ENCODE data around the gene PRAMEF1.
"Not testable (repeated sequence)": the region's sequence is repeated elsewhere in the genome, so short reads cannot be mapped to it uniquely, and the experiment has no call there.

The PRAMEF1 gene

GRCh38 chr1:12778061-12778460 is 13.1 kb upstream of the PRAMEF1 start:
- FAIRE-seq, result no peak
- TF ChIP-seq TAF1 (IDR thresholded peaks at IDR 0.05; ENCODE audit: borderline replicate concordance, low read depth, low read length), result no peak
- TF ChIP-seq POLR2A (IDR thresholded peaks at IDR 0.05; ENCODE audit: low read depth, low read length), result no peak
- TF ChIP-seq POLR2AphosphoS5 (IDR thresholded peaks at IDR 0.05; ENCODE audit: low read depth, low read length), result no peak
- DNase-seq (ENCODE audit: insufficient read length), result no peak

GRCh38 chr1:12778907-12779306 is 12.3 kb upstream of the PRAMEF1 start:
- TF ChIP-seq TAF1 (IDR thresholded peaks at IDR 0.05; ENCODE audit: borderline replicate concordance, low read depth, low read length) (no peak), POLR2AphosphoS5 (IDR thresholded peaks at IDR 0.05; ENCODE audit: low read depth, low read length) (no peak), POLR2A (IDR thresholded peaks at IDR 0.05; ENCODE audit: low read depth, low read length) (no peak)
- DNase-seq (ENCODE audit: insufficient read length) (no peak), FAIRE-seq (no peak)

GRCh38 chr1:12781488-12781887 is 9.7 kb upstream of the PRAMEF1 start:
- not testable (repeated sequence) for DNase-seq (ENCODE audit: insufficient read length); FAIRE-seq

- DNase-seq (ENCODE audit: insufficient read length); FAIRE-seq: not testable (repeated sequence)
These were observed 7.4 kb upstream of the PRAMEF1 start for GRCh38 chr1:12783783-12784182.

- not testable (repeated sequence) for DNase-seq (ENCODE audit: insufficient read length); FAIRE-seq
These were observed 6.5 kb upstream of the PRAMEF1 start for GRCh38 chr1:12784729-12785128.

- TF ChIP-seq POLR2A (IDR thresholded peaks at IDR 0.05; ENCODE audit: low read depth, low read length) (no peak), TAF1 (IDR thresholded peaks at IDR 0.05; ENCODE audit: borderline replicate concordance, low read depth, low read length) (no peak), POLR2AphosphoS5 (IDR thresholded peaks at IDR 0.05; ENCODE audit: low read depth, low read length) (no peak)
- FAIRE-seq (no peak), DNase-seq (ENCODE audit: insufficient read length) (no peak)
These were observed 7.7 kb downstream of the PRAMEF1 start for GRCh38 chr1:12798911-12799310.

GRCh38 chr1:12799730-12800129 is 8.5 kb downstream of the PRAMEF1 start:
- no peak for FAIRE-seq
- TF ChIP-seq POLR2AphosphoS5 (IDR thresholded peaks at IDR 0.05; ENCODE audit: low read depth, low read length) (no peak), TAF1 (IDR thresholded peaks at IDR 0.05; ENCODE audit: borderline replicate concordance, low read depth, low read length) (no peak), POLR2A (IDR thresholded peaks at IDR 0.05; ENCODE audit: low read depth, low read length) (no peak)
- no peak for DNase-seq (ENCODE audit: insufficient read length)

GRCh38 chr1:12809933-12810332 is 18.7 kb downstream of the PRAMEF1 start:
- DNase-seq (ENCODE audit: insufficient read length) (no peak), FAIRE-seq (no peak)
- no peak for TF ChIP-seq TAF1 (IDR thresholded peaks at IDR 0.05; ENCODE audit: borderline replicate concordance, low read depth, low read length)
- TF ChIP-seq POLR2A (IDR thresholded peaks at IDR 0.05; ENCODE audit: low read depth, low read length), result no peak
- no peak for TF ChIP-seq POLR2AphosphoS5 (IDR thresholded peaks at IDR 0.05; ENCODE audit: low read depth, low read length)

GRCh38 chr1:12810691-12811408 is 19.7 kb downstream of the PRAMEF1 start:
- FAIRE-seq, result no peak
- DNase-seq (ENCODE audit: insufficient read length), result no peak
- TF ChIP-seq POLR2A (IDR thresholded peaks at IDR 0.05; ENCODE audit: low read depth, low read length), result no peak
- no peak for TF ChIP-seq TAF1 (IDR thresholded peaks at IDR 0.05; ENCODE audit: borderline replicate concordance, low read depth, low read length)
- no peak for TF ChIP-seq POLR2AphosphoS5 (IDR thresholded peaks at IDR 0.05; ENCODE audit: low read depth, low read length)

GRCh38 chr1:12811409-12811784 is 20.2 kb downstream of the PRAMEF1 start:
- TF ChIP-seq POLR2A (IDR thresholded peaks at IDR 0.05; ENCODE audit: low read depth, low read length), result no peak
- TF ChIP-seq POLR2AphosphoS5 (IDR thresholded peaks at IDR 0.05; ENCODE audit: low read depth, low read length), result no peak
- TF ChIP-seq TAF1 (IDR thresholded peaks at IDR 0.05; ENCODE audit: borderline replicate concordance, low read depth, low read length), result no peak
- DNase-seq (ENCODE audit: insufficient read length), result no peak
- FAIRE-seq, result no peak

GRCh38 chr1:12819061-12819460 is 27.9 kb downstream of the PRAMEF1 start:
- not testable (repeated sequence) for DNase-seq (ENCODE audit: insufficient read length); FAIRE-seq

GRCh38 chr1:12831310-12831709 is 40.1 kb downstream of the PRAMEF1 start, which contains the start of gene PRAMEF11:
Gene PRAMEF11 (minus strand): TSS chr1:12831410. CDS start chr1:12828789, 2,621 bp downstream.
- FAIRE-seq; DNase-seq (ENCODE audit: insufficient read length): not testable (repeated sequence)

- not testable (repeated sequence) for FAIRE-seq; DNase-seq (ENCODE audit: insufficient read length)
These were observed 42.1 kb downstream of the PRAMEF1 start for GRCh38 chr1:12833251-12833650.
